HUES64 (cell line): Measurements from ENCODE around the gene ATP11C.
"Not testable (repeated sequence)": the region's sequence is repeated elsewhere in the genome, so short reads cannot be mapped to it uniquely, and the experiment has no call there.

Source experiments
- H3K27ac ChIP-seq: 2 replicates; pipeline ENCODE4 v1.7.0; 2013; ENCODE audit warnings: low read depth, low read length, inconsistent platforms
- H3K27me3 ChIP-seq: 2 replicates; pipeline ENCODE4 v1.6.1; 2013; ENCODE audit warnings: mild to moderate bottlenecking, low read length; ENCODE audit not compliant: insufficient read depth
- H3K36me3 ChIP-seq: 2 replicates; pipeline ENCODE4 v1.6.1; 2013; ENCODE audit warnings: mild to moderate bottlenecking, low read length; ENCODE audit not compliant: insufficient read depth
- H3K4me1 ChIP-seq: 2 replicates; pipeline ENCODE4 v1.6.1; 2013; ENCODE audit warnings: mild to moderate bottlenecking, low read length, moderate library complexity; ENCODE audit not compliant: insufficient read depth
- H3K4me3 ChIP-seq: 2 replicates; pipeline ENCODE4 v1.5.1; 2013; ENCODE audit warnings: mild to moderate bottlenecking, low read length, moderate library complexity
- H3K9ac ChIP-seq: 2 replicates; pipeline ENCODE4 v1.6.1; 2013; ENCODE audit warnings: mild to moderate bottlenecking, low read depth, low read length
- H3K9me3 ChIP-seq: 2 replicates; pipeline ENCODE4 v1.6.1; 2013; ENCODE audit warnings: low read depth, low read length; ENCODE audit not compliant: insufficient read depth
- WGBS: fragments of 150-250, 120-280 bp; methylation state at CpG from one replicate; pipeline ENCODE4 v1.1.7; 2013; ENCODE audit warnings: missing lambda C conversion rate; 5-methylcytosine and 5-hydroxymethylcytosine counted together

Gene ATP11C

DNA sequence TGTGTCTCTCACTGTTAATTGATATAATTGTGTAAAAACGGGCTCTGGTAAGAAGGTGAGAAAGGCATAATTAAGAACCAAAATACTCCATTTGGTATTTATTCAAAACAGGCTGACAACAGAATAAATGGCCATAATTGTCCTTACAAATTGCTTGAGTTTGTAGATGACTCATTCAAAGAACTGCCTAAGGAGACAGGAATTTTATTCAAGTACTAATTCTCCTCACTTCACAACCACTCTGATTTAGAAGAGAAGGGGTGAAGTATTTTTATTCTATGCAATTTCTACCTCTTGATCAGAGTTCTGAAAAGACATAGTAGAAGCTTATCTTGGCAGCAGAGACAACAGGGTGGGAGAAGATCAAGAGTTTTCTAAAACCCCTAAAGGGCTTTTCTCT lies 43.1 kb downstream of the ATP11C start:
- no CpG with 5 or more reads among the region's 1 CpG for WGBS
- Histone ChIP-seq H3K9me3 (no peaks in the 10 kb centered on the region), H3K36me3 (no peaks in the 10 kb centered on the region), H3K27me3 (no peaks in the 10 kb centered on the region), H3K27ac (no peak overlapping the region), H3K4me1 (no peaks in the 10 kb centered on the region; the same call in 1 of the 2 replicates), H3K9ac (no peak overlapping the region), H3K4me3 (no peak overlapping the region)

DNA sequence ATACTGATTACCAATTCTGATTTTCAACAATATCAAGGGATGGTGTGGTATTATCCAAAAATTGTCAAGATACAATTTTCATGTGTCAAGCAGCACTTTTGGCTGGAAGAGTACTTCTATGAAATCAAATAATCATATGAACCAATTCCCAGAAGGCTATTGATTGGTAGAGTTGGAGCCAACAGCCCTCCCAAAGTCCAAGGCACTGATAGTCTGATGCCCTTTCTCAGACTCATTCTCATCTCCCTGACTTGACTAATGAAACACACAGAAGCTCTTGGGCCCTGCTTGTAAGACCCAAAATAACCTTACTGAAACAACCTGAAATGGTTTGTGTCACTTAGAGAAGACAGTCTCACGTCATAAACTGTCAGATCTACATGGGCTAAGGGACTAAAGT lies 48.9 kb downstream of the ATP11C start:
- Histone ChIP-seq H3K27ac (no peak overlapping the region), H3K4me1 (peaks cover 5% of the 10 kb centered on the region; the same call in 1 of the 2 replicates), H3K36me3 (no peaks in the 10 kb centered on the region), H3K4me3 (no peak overlapping the region), H3K9me3 (no peaks in the 10 kb centered on the region), H3K9ac (no peak overlapping the region), H3K27me3 (no peaks in the 10 kb centered on the region)
- WGBS, result 100% methylated on average over 1 of the region's 1 CpG

DNA sequence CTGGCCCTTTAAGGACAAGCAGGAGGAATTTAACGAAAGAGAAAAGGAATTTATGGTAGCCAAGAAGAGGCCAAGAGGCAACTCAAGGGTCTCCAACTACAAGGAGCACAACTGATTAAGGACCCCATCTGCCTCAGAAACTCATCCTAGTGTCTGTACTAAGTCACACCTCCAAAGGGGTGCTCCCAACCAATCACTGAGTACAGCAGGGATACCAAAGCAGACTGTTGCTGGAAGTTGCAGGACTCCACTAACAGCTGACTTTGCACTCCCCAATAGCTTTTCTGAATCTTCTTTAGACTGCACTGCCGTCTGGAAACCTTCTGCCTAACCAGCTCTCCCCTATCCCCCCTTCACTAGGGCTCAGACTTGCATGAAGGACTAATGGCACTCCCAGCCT lies 50.6 kb downstream of the ATP11C start:
- Histone ChIP-seq H3K4me3 (no peak overlapping the region), H3K27ac (no peak overlapping the region), H3K4me1 (peaks cover 9% of the 10 kb centered on the region; the same call in 1 of the 2 replicates), H3K9ac (no peak overlapping the region), H3K27me3 (no peaks in the 10 kb centered on the region), H3K36me3 (no peaks in the 10 kb centered on the region), H3K9me3 (no peaks in the 10 kb centered on the region)
- 67% methylated on average over 2 of the region's 2 CpGs for WGBS

DNA sequence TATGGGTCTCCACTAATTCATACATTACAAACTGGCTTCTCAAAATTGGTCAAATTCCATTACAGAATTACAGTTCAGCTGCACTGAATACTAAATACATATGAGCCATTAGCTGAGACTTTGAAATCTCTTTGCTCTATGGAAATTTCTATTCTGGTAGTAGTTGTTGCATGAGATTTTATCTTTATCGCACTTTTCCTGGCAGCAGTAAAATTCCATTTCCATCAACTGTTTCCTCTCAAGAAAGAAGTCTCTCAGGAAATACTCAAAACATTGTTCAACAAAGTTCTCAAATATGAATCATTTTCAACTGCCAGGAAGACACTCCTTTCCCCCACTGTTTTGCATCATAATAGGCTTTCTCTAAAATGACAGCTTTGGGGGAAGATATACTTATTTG lies 51.3 kb downstream of the ATP11C start:
- no peak overlapping the region for H3K4me3 ChIP-seq
- no peak overlapping the region for H3K27ac ChIP-seq
- H3K27me3 ChIP-seq, result no peaks in the 10 kb centered on the region
- no peak overlapping the region for H3K9ac ChIP-seq
- 100% methylated on average over 1 of the region's 1 CpG for WGBS
- no peaks in the 10 kb centered on the region for H3K9me3 ChIP-seq
- H3K36me3 ChIP-seq, result no peaks in the 10 kb centered on the region
- H3K4me1 ChIP-seq, result peaks cover 9% of the 10 kb centered on the region; the same call in 1 of the 2 replicates

DNA sequence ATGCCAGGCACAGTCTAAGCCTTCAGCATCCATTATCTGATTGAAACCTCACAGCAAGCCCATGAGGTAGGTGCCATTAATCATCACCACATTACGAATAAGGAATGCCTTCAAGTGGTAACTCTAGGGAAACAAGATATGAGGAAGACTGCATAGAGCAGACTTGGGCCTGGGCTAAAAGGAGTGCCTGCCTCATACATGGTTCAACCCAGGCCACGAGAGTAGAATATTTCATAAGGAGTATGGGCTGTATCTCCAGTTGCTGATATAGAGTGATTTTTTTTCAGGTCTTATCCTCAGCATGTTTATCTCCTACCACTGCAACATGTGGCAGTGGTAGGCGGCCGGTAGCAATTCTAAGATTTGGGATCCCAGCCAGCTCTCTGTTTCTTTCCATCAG lies 51.7 kb downstream of the ATP11C start:
- peaks cover 9% of the 10 kb centered on the region; the same call in 1 of the 2 replicates for H3K4me1 ChIP-seq
- no peaks in the 10 kb centered on the region for H3K36me3 ChIP-seq
- no peak overlapping the region for H3K27ac ChIP-seq
- H3K27me3 ChIP-seq, result no peaks in the 10 kb centered on the region
- H3K9me3 ChIP-seq, result no peaks in the 10 kb centered on the region
- H3K4me3 ChIP-seq, result no peak overlapping the region
- WGBS, result 95% methylated on average over 4 of the region's 4 CpGs
- H3K9ac ChIP-seq, result no peak overlapping the region

GRCh38 chrX:139877710-139878414 lies 55.0 kb downstream of the ATP11C start:
- Histone ChIP-seq H3K9me3 (no peaks in the 10 kb centered on the region), H3K4me1 (peaks cover 9% of the 10 kb centered on the region; the same call in 1 of the 2 replicates), H3K4me3 (no peak overlapping the region), H3K27ac (no peak overlapping the region), H3K9ac (no peak overlapping the region), H3K27me3 (no peaks in the 10 kb centered on the region), H3K36me3 (no peaks in the 10 kb centered on the region)
- 92% methylated on average over 10 of the region's 11 CpGs for WGBS

DNA sequence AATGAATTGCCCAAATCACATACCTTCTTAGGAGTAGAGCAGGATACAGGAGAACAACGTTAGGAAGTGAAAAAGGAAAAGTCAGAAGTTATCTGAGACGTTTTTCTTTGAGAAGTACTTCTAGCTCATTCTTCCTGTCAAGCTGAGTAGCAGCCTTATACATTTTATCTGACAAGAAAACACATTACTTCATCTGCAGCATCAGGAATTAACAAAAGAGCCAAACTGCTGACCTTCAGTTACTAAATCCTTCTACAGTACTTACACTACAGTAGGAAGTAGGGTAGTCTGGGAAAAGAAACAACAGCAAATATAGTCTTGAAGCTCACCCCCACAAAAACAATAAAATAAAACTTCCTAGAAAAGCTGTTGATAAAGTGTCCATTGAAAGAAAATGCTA lies 57.0 kb downstream of the ATP11C start:
- Histone ChIP-seq H3K4me3 (no peak overlapping the region), H3K9me3 (no peaks in the 10 kb centered on the region), H3K27ac (no peak overlapping the region), H3K4me1 (0 out of 2 replicates have a peak, but pooled peaks cover 3% of the 10 kb centered on the region), H3K27me3 (no peaks in the 10 kb centered on the region), H3K9ac (no peak overlapping the region), H3K36me3 (no peaks in the 10 kb centered on the region)
- WGBS, result 88% methylated on average over 2 of the region's 2 CpGs

- Histone ChIP-seq H3K4me3 (no peak overlapping the region), H3K27me3 (no peaks in the 10 kb centered on the region), H3K27ac (no peak overlapping the region), H3K36me3 (no peaks in the 10 kb centered on the region), H3K9me3 (no peaks in the 10 kb centered on the region), H3K4me1 (no peaks in the 10 kb centered on the region), H3K9ac (no peak overlapping the region)
- no CpG with 5 or more reads among the region's 1 CpG for WGBS
Observed at GRCh38 chrX:139869796-139870195, 63.1 kb downstream of the ATP11C start.

GRCh38 chrX:139864640-139865039 lies 68.2 kb downstream of the ATP11C start:
- 90% methylated on average over 2 of the region's 3 CpGs for WGBS
- Histone ChIP-seq H3K27ac (no peak overlapping the region), H3K9ac (no peak overlapping the region), H3K9me3 (no peaks in the 10 kb centered on the region), H3K27me3 (no peaks in the 10 kb centered on the region), H3K36me3 (no peaks in the 10 kb centered on the region), H3K4me1 (no peaks in the 10 kb centered on the region), H3K4me3 (no peak overlapping the region)

GRCh38 chrX:139862208-139862607 lies 70.6 kb downstream of the ATP11C start:
- H3K9ac ChIP-seq, result no peak overlapping the region
- H3K27ac ChIP-seq, result no peak overlapping the region
- H3K4me1 ChIP-seq, result no peaks in the 10 kb centered on the region

GRCh38 chrX:139856826-139857225 lies 76.0 kb downstream of the ATP11C start:
- WGBS, result 88% methylated on average over 4 of the region's 4 CpGs
- H3K27me3 ChIP-seq, H3K27ac ChIP-seq: not testable (repeated sequence)

More at GRCh38 chrX:139862208-139862607, 70.6 kb downstream of the ATP11C start:
- H3K27me3 ChIP-seq, result no peaks in the 10 kb centered on the region
- WGBS, result over 99% methylated on average over 5 of the region's 5 CpGs
- H3K4me3 ChIP-seq, result no peak overlapping the region
- H3K36me3 ChIP-seq, result no peaks in the 10 kb centered on the region
- H3K9me3 ChIP-seq, result no peaks in the 10 kb centered on the region

DNA sequence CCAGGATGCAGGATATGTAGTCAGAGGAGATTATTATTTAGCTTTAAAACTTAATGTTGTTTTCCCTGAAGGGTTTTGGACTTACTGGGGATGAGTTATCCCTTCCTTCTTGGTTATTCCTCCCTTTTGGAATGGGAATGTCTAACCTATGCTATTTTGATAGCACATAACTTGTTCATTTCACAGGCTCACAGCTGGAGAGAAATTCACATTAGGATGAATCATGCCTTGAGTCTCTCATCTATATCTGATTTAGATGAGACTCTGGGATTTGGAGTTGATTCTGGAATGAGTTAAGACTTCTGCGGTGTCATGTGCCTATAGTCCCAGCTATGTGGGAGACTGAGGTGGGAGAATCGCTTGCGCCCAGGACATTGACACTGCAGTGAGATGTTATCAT lies 81.1 kb downstream of the ATP11C start:
- WGBS, result 100% methylated on average over 1 of the region's 3 CpGs
- no peak overlapping the region for H3K9ac ChIP-seq
- H3K27ac ChIP-seq, result no peak overlapping the region
- H3K36me3 ChIP-seq, result no peaks in the 10 kb centered on the region
- H3K4me3 ChIP-seq, result no peak overlapping the region
- no peaks in the 10 kb centered on the region for H3K9me3 ChIP-seq
- H3K4me1 ChIP-seq, result peaks cover 19% of the 10 kb centered on the region
- H3K27me3 ChIP-seq, result no peaks in the 10 kb centered on the region

More at GRCh38 chrX:139856826-139857225, 76.0 kb downstream of the ATP11C start:
- not testable (repeated sequence) for H3K9ac ChIP-seq, H3K4me3 ChIP-seq, H3K36me3 ChIP-seq, H3K9me3 ChIP-seq
- H3K4me1 ChIP-seq, result peaks cover 12% of the 10 kb centered on the region; the same call in 1 of the 2 replicates
